ENCODE results near the gene FBXL17. TPM values are rescaled to one million over a fixed set of nuclear protein-coding genes. Genes with fewer than 3 reads are reported as not detected.

Gene FBXL17
- polyA plus RNA-seq, 1 experiment, result 5.3 TPM

- DNase-seq (ENCODE audit: low read depth), result no peak
- Histone ChIP-seq H3K36me3 (ENCODE audit: control insufficient read depth, insufficient read depth, low read length) (no peaks in the 10 kb centered on the region), H3K27me3 (ENCODE audit: control insufficient read depth, insufficient read depth, low read length) (no peaks in the 10 kb centered on the region), H3K4me3 (ENCODE audit: low read depth, low read length) (no peak overlapping the region)
- no peak for TF ChIP-seq CTCF (IDR thresholded peaks at IDR 0.05; ENCODE audit: insufficient read depth, low read depth, low read length)
- CTCF ChIA-PET, result interaction anchor here (0.6 to 4.6 kb wide), 28 partner anchors 8 to 688 kb away, joined by 3 to 60 read pairs (median 4); no protein-coding TSS in a partner anchor
- POLR2A ChIA-PET, result no interaction called here
These were observed 121.1 kb downstream of the FBXL17 start for GRCh38 chr5:108260858-108261170.

DNA sequence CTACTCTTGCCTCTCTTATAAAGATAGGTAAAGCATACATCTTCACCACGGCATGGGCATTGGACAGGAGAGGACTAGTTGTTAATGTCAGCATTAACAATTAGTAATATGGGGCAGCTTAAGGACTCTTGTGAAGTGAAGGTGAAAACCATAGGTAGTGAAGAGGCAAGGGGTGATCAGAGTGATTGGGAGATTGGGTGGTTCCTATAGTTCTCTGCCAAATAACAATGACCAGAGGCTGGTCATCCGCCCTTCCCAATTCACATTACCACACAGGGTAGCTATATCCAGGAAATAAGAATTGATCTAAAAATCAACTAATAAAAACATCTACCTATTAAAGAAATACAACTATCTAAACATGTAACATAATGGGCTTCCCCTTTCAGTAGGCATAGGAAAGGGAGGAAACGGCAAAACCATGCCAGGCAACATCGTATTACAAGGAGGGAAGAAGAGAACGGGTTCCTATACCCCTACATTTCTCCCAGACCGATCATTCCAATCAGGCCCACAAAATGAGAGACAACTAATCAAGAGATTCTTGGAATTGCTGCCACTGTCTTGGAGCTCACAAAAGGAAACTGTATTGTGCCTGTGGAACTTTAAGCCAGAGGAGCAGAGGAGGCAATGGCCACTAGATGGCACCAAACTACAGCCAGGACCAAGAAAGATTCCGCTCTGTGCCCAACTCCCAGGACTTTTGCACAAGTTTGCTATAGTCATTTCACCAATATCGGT is 121.6 kb downstream of the FBXL17 start:
- Histone ChIP-seq H3K36me3 (ENCODE audit: control insufficient read depth, insufficient read depth, low read length) (no peaks in the 10 kb centered on the region), H3K4me3 (ENCODE audit: low read depth, low read length) (peak overlapping the region; percentile 6; the same call in 1 of the 2 replicates), H3K27me3 (ENCODE audit: control insufficient read depth, insufficient read depth, low read length) (no peaks in the 10 kb centered on the region)
- CTCF ChIA-PET, result interaction anchor here (0.6 to 4.6 kb wide), 29 partner anchors 9 to 687 kb away, joined by 3 to 60 read pairs (median 4); no protein-coding TSS in a partner anchor
- peak; percentile 97 for TF ChIP-seq CTCF (IDR thresholded peaks at IDR 0.05; ENCODE audit: insufficient read depth, low read depth, low read length)
- peak; percentile 17 for DNase-seq (ENCODE audit: low read depth)
- POLR2A ChIA-PET, result no interaction called here

DNA sequence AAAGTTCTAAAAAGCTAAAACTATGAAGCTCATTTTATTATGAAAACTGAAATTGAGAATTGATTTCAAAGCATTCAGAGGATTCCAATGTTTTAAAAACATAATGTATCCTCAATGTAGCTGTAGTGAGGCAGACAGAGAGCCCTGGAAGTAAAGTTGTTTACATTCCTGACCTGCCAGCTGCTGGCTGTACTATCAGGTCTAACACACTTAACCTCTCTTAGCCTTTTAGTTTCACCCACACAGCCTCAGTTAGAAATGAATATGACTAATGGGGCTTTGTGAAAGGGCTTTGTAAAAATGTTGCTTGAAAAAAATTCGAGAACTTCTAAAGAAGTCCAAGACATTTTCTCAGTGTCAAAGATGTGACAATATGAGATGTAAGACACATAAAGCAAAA is 122.6 kb downstream of the FBXL17 start:
- no peak for TF ChIP-seq CTCF (IDR thresholded peaks at IDR 0.05; ENCODE audit: insufficient read depth, low read depth, low read length)
- POLR2A ChIA-PET, result no interaction called here
- Histone ChIP-seq H3K27me3 (ENCODE audit: control insufficient read depth, insufficient read depth, low read length) (no peaks in the 10 kb centered on the region), H3K36me3 (ENCODE audit: control insufficient read depth, insufficient read depth, low read length) (no peaks in the 10 kb centered on the region), H3K4me3 (ENCODE audit: low read depth, low read length) (no peak overlapping the region)
- DNase-seq (ENCODE audit: low read depth), result no peak
- CTCF ChIA-PET, result interaction anchor here (0.9 to 4.6 kb wide), 10 partner anchors 8 to 121 kb away, joined by 3 to 60 read pairs (median 10); no protein-coding TSS in a partner anchor

GRCh38 chr5:108257996-108258395 is 123.9 kb downstream of the FBXL17 start:
- Histone ChIP-seq H3K36me3 (ENCODE audit: control insufficient read depth, insufficient read depth, low read length) (no peaks in the 10 kb centered on the region), H3K4me3 (ENCODE audit: low read depth, low read length) (no peak overlapping the region), H3K27me3 (ENCODE audit: control insufficient read depth, insufficient read depth, low read length) (no peaks in the 10 kb centered on the region)
- POLR2A ChIA-PET, result no interaction called here
- TF ChIP-seq CTCF (IDR thresholded peaks at IDR 0.05; ENCODE audit: insufficient read depth, low read depth, low read length), result no peak
- no peak for DNase-seq (ENCODE audit: low read depth)
- CTCF ChIA-PET, result no interaction called here

DNA sequence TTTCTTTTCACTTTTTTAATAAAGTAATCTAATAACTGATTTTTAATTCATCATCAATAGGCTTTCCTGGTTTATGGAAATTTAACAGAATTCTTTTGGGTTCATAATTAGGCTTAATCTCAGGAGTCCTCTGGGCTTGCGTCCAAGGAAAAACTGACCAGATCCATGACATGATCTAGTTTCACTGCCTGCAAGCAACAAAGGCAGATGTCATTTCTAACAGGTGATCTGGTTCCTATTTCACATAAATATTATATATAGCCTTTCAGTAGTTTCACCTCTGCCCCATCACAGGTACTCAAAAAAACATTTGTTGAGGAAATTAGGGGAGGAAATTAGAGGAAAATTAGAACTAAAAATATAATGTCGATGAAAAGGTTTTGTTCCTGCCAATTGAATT is 126.4 kb downstream of the FBXL17 start:
- DNase-seq (ENCODE audit: low read depth), result no peak
- Histone ChIP-seq H3K36me3 (ENCODE audit: control insufficient read depth, insufficient read depth, low read length) (no peaks in the 10 kb centered on the region), H3K27me3 (ENCODE audit: control insufficient read depth, insufficient read depth, low read length) (no peaks in the 10 kb centered on the region), H3K4me3 (ENCODE audit: low read depth, low read length) (no peak overlapping the region)
- no peak for TF ChIP-seq CTCF (IDR thresholded peaks at IDR 0.05; ENCODE audit: insufficient read depth, low read depth, low read length)
- ChIA-PET POLR2A (no interaction called here), CTCF (no interaction called here)
